ENCODE measurements around the gene RPS18. TPM values are rescaled to one million over a fixed set of nuclear protein-coding genes. Genes with fewer than 3 reads are reported as not detected.

The RPS18 gene
- total RNA-seq, 6 experiments from 2014 or later = 504 to 932 (median 612) TPM

DNA sequence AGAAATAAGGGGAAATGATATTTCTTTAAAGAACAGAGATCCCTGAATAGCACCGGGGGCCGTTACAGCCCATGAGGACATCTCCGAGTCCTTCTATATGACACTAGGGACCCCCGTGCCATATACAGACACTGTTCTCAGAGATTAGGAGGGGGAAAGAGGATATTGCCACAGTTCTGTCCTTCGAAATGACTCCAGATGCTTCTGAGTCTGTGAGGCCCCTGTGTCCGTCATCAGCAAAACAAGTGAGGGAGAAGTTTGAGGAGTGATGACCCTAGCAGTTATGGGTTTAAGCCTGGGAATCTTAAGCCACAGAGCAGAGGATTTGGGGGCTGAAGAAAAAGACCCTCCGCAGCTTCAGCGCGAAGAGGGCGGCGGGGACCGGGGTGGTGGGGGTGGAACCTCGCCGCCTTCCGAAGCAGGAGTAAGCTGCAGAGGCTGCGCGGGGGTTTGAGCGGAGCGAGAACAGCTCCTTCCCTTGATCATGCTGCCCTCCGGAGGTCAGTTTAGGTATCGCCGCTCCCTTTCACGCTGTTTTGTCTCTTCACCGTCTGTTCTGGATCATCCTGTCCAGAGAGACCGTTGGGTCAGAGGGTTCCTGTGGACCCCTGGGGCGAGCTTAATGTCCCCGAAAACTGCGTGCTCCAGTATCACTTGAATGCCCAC lies 23.8 kb upstream of the RPS18 start:
- 21% methylated on average over 6 of the region's 28 CpGs for WGBS (ENCODE audit: insufficient coverage, low coverage, low lambda C conversion rate, missing lambda C conversion rate)
- DNase-seq = peak; percentile 88 to 89 (median 89)
- no peak for TF ChIP-seq POLR2A (IDR thresholded peaks at IDR 0.05)
- TF ChIP-seq, protein P1, sequence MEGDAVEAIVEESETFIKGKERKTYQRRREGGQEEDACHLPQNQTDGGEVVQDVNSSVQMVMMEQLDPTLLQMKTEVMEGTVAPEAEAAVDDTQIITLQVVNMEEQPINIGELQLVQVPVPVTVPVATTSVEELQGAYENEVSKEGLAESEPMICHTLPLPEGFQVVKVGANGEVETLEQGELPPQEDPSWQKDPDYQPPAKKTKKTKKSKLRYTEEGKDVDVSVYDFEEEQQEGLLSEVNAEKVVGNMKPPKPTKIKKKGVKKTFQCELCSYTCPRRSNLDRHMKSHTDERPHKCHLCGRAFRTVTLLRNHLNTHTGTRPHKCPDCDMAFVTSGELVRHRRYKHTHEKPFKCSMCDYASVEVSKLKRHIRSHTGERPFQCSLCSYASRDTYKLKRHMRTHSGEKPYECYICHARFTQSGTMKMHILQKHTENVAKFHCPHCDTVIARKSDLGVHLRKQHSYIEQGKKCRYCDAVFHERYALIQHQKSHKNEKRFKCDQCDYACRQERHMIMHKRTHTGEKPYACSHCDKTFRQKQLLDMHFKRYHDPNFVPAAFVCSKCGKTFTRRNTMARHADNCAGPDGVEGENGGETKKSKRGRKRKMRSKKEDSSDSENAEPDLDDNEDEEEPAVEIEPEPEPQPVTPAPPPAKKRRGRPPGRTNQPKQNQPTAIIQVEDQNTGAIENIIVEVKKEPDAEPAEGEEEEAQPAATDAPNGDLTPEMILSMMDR (IDR thresholded peaks at IDR 0.05) = peak; percentile 93 to 98 (median 98)
- peak overlapping the region; percentile 70 to 86 (median 71) for H3K27ac ChIP-seq
- peaks cover 0 to 5% (median 0%) of the 10 kb centered on the region in 4 donors for H3K36me3 ChIP-seq
- H3K27me3 ChIP-seq = no peaks in the 10 kb centered on the region
- H3K4me3 ChIP-seq = peak overlapping the region; percentile 48 to 55 (median 52)
- ATAC-seq = peak; percentile 74 to 81 (median 78)
- H3K9me3 ChIP-seq = no peaks in the 10 kb centered on the region
- peaks cover 0 to 17% (median 7%) of the 10 kb centered on the region in 4 donors for H3K4me1 ChIP-seq
- intact Hi-C loops (cut with DNase I) = loop anchor here (5.0 to 10.0 kb wide), 2 partner anchors 81 to 83 kb away; no protein-coding TSS in a partner anchor

DNA sequence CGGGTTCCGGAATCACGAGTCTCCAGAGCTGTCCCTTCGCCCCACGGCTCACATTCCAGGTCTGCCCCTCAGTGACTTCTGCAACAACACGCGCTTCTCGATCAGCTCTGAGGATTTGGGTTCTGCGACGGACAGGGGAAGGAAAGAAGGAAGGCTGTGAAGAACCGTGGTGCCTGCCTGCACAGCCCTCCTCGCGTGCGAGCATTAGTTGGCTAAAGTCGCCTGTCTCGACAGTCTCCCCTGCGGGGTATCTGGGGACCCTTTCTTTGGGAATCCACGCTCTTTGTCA lies 23.3 kb upstream of the RPS18 start:
- H3K4me3 ChIP-seq = peak overlapping the region; percentile 48 to 55 (median 52)
- intact Hi-C loops (cut with DNase I) = loop anchor here (5.0 to 10.0 kb wide), 2 partner anchors 81 to 84 kb away; no protein-coding TSS in a partner anchor
- peak in 1 of 3 donors; percentile 41 for DNase-seq

DNA sequence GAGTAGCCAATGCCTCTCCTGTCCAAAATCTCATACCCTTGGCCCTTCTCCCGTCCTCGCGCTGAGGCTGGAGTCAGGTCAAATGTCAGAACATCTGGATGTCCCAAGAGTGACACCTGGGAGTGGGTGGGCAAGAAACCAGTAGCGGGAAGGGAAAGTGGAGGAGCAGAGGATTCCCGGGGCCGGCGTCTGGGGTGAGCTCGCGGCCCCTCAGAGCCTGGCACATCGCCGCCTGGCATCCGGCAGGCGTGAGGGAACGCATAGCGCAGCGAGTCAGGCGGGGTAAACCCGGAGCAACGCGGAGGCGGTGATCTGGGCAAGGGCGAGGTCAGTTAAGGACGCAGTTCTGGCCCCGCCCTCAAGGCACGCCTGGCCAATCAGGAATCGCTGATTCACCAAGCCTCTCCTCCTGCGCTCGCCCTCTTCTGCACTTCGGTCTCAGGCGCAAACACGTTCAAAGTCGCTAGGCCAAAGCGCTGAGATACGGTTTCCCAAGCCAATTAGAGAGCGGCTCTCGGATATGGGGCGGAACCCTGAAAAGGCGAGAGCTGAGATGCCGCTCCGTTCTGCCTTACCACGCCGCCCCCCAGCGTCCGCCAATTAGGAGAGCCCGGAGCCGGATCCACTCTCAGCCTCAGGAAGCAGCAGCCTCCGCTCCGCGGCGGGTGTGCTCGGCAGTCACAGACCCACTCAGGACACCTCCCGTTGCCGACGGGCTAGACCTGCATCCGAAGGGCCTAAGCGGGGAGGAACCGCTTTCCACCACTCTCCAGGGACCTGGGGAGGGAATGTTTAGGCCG lies 22.7 kb upstream of the RPS18 start:
- H3K4me1 ChIP-seq = peaks cover 0 to 17% (median 7%) of the 10 kb centered on the region in 4 donors
- ATAC-seq = peak; percentile 91 to 95 (median 94)
- WGBS (ENCODE audit: insufficient coverage, low coverage, low lambda C conversion rate, missing lambda C conversion rate) = 2% methylated on average over 12 of the region's 58 CpGs
- intact Hi-C loops (cut with DNase I) = loop anchor here (5.0 to 10.0 kb wide), 2 partner anchors 82 to 84 kb away; no protein-coding TSS in a partner anchor
- peak overlapping the region; percentile 52 to 58 (median 55) for H3K4me3 ChIP-seq
- H3K27ac ChIP-seq = peak overlapping the region; percentile 75 to 86 (median 85)
- H3K27me3 ChIP-seq = no peaks in the 10 kb centered on the region
- peaks cover 0 to 5% (median 0%) of the 10 kb centered on the region in 4 donors for H3K36me3 ChIP-seq
- no peaks in the 10 kb centered on the region for H3K9me3 ChIP-seq
- peak; percentile 97 to 99 (median 98) for DNase-seq
- TF ChIP-seq, protein P1 (IDR thresholded peaks at IDR 0.05) = peak in 3 of 4 donors; percentile 30 to 41 (median 35)
- TF ChIP-seq POLR2A (IDR thresholded peaks at IDR 0.05) = peak; percentile 85

More for the DNA sequence above, 23.3 kb upstream of the RPS18 start:
- peaks cover 0 to 5% (median 0%) of the 10 kb centered on the region in 4 donors for H3K36me3 ChIP-seq
- no peaks in the 10 kb centered on the region for H3K27me3 ChIP-seq
- peak overlapping the region; percentile 70 to 86 (median 71) for H3K27ac ChIP-seq
- TF ChIP-seq, protein P1 (IDR thresholded peaks at IDR 0.05) = no peak
- no peak for TF ChIP-seq POLR2A (IDR thresholded peaks at IDR 0.05)
- WGBS (ENCODE audit: insufficient coverage, low coverage, low lambda C conversion rate, missing lambda C conversion rate) = 0% methylated on average over 9 of the region's 18 CpGs
- ATAC-seq = peak; percentile 0 to 7 (median 4)
- peaks cover 0 to 17% (median 7%) of the 10 kb centered on the region in 4 donors for H3K4me1 ChIP-seq
- no peaks in the 10 kb centered on the region for H3K9me3 ChIP-seq

DNA sequence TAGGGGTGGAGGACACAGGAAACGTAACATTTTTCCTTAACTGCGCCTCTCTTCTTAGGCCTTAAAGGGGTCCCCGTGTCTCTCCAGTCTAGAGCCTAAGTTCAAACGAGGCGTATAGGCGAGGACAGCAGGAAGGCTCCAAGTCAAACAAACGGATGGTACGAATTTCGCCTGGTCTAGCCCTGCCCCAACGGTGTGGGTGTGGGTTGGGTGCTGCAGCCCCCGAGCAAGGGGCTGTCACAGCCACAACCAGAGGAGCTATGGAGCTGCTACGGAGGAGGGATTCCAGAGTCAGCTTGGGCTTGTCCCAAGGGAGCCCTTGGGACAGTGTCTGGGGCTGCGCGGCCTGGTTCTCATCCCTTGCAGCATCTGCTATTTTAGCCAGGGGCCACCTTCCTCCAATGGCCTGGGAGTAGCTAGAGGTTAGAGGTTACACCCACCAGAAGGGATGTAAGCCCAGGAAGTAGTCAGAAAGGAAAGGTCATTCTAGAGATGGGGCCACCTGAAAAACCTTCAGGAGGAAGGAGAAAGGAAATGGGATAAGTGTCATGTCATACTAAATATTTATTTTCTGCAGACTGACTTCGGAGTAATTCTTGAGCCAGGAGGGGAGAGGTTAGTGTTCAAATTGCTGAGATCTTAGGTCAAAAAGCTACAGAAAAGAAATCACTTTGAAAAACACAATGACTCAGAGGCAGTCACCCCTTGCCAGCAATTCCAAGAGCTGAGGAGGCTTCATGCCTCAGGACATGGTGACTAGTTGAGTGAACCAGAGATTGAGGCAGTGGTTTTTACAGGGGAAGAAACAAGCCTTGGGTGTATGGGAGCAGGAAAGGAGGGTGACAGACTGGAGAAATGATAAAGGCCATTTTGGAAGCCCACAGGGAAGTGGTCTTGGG lies 21.9 kb upstream of the RPS18 start:
- DNase-seq (peak in 1 of 3 donors; percentile 49), ATAC-seq (no peak)
- Histone ChIP-seq H3K9me3 (no peaks in the 10 kb centered on the region), H3K27ac (peak overlapping the region; percentile 75 to 85 (median 85)), H3K36me3 (peaks cover 0 to 5% (median 0%) of the 10 kb centered on the region in 4 donors), H3K4me3 (peak overlapping the region; percentile 52 to 58 (median 55)), H3K4me1 (peaks cover 0 to 17% (median 7%) of the 10 kb centered on the region in 4 donors), H3K27me3 (no peaks in the 10 kb centered on the region)
- WGBS (ENCODE audit: insufficient coverage, low coverage, low lambda C conversion rate, missing lambda C conversion rate) = 24% methylated on average over 10 of the region's 15 CpGs
- TF ChIP-seq, protein P1 (IDR thresholded peaks at IDR 0.05) = no peak
- intact Hi-C loops (cut with DNase I) = loop anchor here (5.0 to 10.0 kb wide), 2 partner anchors 83 to 85 kb away; no protein-coding TSS in a partner anchor
